ENCODE results near the gene MEN1. TPM values are rescaled to one million over a fixed set of nuclear protein-coding genes. Genes with fewer than 3 reads are reported as not detected.
A peak's percentile ranks its signal among the peaks of the same experiment; 100 is the strongest.
"Not testable (repeated sequence)": the region's sequence is repeated elsewhere in the genome, so short reads cannot be mapped to it uniquely, and the experiment has no call there.

The MEN1 gene
- total RNA-seq, 2 donors from 2014 or later = 44.5 to 48.7 TPM

- Histone ChIP-seq H3K4me1 (ENCODE audit: control insufficient read depth, insufficient read depth, low read length) (no peaks in the 10 kb centered on the region), H3K27ac (ENCODE audit: low read depth, low read length) (no peak overlapping the region), H3K36me3 (ENCODE audit: control insufficient read depth, insufficient read depth, low read length) (no peaks in the 10 kb centered on the region), H3K9ac (ENCODE audit: extremely low read depth, low read length, poor library complexity, severe bottlenecking) (no peak overlapping the region), H3K9me3 (ENCODE audit: control insufficient read depth, low read length) (no peaks in the 10 kb centered on the region), H3K4me3 (ENCODE audit: low read length) (no peak overlapping the region), H3K27me3 (ENCODE audit: control insufficient read depth, insufficient read depth, low read length, poor library complexity, severe bottlenecking) (no peaks in the 10 kb centered on the region)
- DNase-seq = no peak
- Mint-ChIP-seq H3K4me3 (no peak overlapping the region), H3K36me3 (ENCODE audit: low read depth) (peaks cover 22% of the 10 kb centered on the region), H3K27me3 (ENCODE audit: insufficient read depth) (no peaks in the 10 kb centered on the region), H3K27ac (no peak overlapping the region), H3K4me1 (no peaks in the 10 kb centered on the region), H3K9me3 (no peaks in the 10 kb centered on the region)
- TF ChIP-seq, protein P1, sequence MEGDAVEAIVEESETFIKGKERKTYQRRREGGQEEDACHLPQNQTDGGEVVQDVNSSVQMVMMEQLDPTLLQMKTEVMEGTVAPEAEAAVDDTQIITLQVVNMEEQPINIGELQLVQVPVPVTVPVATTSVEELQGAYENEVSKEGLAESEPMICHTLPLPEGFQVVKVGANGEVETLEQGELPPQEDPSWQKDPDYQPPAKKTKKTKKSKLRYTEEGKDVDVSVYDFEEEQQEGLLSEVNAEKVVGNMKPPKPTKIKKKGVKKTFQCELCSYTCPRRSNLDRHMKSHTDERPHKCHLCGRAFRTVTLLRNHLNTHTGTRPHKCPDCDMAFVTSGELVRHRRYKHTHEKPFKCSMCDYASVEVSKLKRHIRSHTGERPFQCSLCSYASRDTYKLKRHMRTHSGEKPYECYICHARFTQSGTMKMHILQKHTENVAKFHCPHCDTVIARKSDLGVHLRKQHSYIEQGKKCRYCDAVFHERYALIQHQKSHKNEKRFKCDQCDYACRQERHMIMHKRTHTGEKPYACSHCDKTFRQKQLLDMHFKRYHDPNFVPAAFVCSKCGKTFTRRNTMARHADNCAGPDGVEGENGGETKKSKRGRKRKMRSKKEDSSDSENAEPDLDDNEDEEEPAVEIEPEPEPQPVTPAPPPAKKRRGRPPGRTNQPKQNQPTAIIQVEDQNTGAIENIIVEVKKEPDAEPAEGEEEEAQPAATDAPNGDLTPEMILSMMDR (conservative IDR thresholded peaks at IDR 0.05) = no peak
- 89 to 91% methylated on average over 7 of the region's 7 CpGs for WGBS, 2 experiments (ENCODE audit: insufficient coverage in 1 of 2, insufficient read length in 1 of 2)
Observed at GRCh38 chr11:64826062-64826461, 15.7 kb upstream of the MEN1 start.

GRCh38 chr11:64823568-64824119 is 13.3 kb upstream of the MEN1 start:
- Histone ChIP-seq H3K4me3 (ENCODE audit: low read length) (no peak overlapping the region), H3K27ac (ENCODE audit: low read depth, low read length) (no peak overlapping the region), H3K27me3 (ENCODE audit: control insufficient read depth, insufficient read depth, low read length, poor library complexity, severe bottlenecking) (no peaks in the 10 kb centered on the region), H3K9me3 (ENCODE audit: control insufficient read depth, low read length) (no peaks in the 10 kb centered on the region), H3K4me1 (ENCODE audit: control insufficient read depth, insufficient read depth, low read length) (no peaks in the 10 kb centered on the region), H3K36me3 (ENCODE audit: control insufficient read depth, insufficient read depth, low read length) (no peaks in the 10 kb centered on the region), H3K9ac (ENCODE audit: extremely low read depth, low read length, poor library complexity, severe bottlenecking) (no peak overlapping the region)
- TF ChIP-seq, protein P1 (conservative IDR thresholded peaks at IDR 0.05) = no peak
- Mint-ChIP-seq H3K36me3 (ENCODE audit: low read depth) (peaks cover 19% of the 10 kb centered on the region), H3K27me3 (ENCODE audit: insufficient read depth) (no peaks in the 10 kb centered on the region), H3K9me3 (no peaks in the 10 kb centered on the region), H3K4me1 (no peaks in the 10 kb centered on the region), H3K27ac (no peak overlapping the region), H3K4me3 (no peak overlapping the region)
- no peak for DNase-seq
- WGBS, 2 experiments (ENCODE audit: insufficient coverage in 1 of 2, insufficient read length in 1 of 2) = 80 to 85% methylated on average over 11 of the region's 11 CpGs

DNA sequence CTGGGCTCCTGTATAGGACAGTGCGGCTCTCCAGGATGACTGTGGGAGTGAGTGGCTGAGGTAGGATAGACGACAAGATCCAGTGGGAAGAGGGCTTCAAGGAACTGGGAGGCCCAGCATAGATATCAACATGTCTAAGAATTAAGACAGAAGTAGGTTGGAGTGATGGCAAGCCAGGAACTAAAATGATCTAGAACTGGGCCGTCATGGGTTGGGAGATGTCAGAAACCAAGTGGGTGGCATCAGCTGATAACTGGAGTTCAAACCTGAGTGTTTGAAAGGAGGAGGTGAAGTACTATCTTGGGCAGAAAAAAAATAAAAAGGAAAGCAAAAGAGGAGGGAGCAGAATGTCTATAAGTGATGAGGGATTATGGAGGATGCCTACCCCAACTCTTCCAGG is 7.1 kb upstream of the MEN1 start:
- Mint-ChIP-seq H3K27ac (no peak overlapping the region), H3K4me1 (peaks cover 2% of the 10 kb centered on the region), H3K9me3 (no peaks in the 10 kb centered on the region), H3K4me3 (no peak overlapping the region), H3K27me3 (ENCODE audit: insufficient read depth) (no peaks in the 10 kb centered on the region), H3K36me3 (ENCODE audit: low read depth) (no peaks in the 10 kb centered on the region)
- no peak overlapping the region for H3K27ac ChIP-seq (ENCODE audit: low read depth, low read length)
- H3K9ac ChIP-seq (ENCODE audit: extremely low read depth, low read length, poor library complexity, severe bottlenecking) = no peak overlapping the region
- no peaks in the 10 kb centered on the region for H3K36me3 ChIP-seq (ENCODE audit: control insufficient read depth, insufficient read depth, low read length)
- H3K4me1 ChIP-seq (ENCODE audit: control insufficient read depth, insufficient read depth, low read length) = no peaks in the 10 kb centered on the region
- 87 to 88% methylated on average over 3 of the region's 3 CpGs for WGBS, 2 experiments (ENCODE audit: insufficient coverage in 1 of 2, insufficient read length in 1 of 2)
- H3K9me3 ChIP-seq (ENCODE audit: control insufficient read depth, low read length) = no peaks in the 10 kb centered on the region
- TF ChIP-seq, protein P1 (conservative IDR thresholded peaks at IDR 0.05) = no peak
- no peaks in the 10 kb centered on the region for H3K27me3 ChIP-seq (ENCODE audit: control insufficient read depth, insufficient read depth, low read length, poor library complexity, severe bottlenecking)
- DNase-seq = no peak
- no peak overlapping the region for H3K4me3 ChIP-seq (ENCODE audit: low read length)

GRCh38 chr11:64815433-64815832 is 5.1 kb upstream of the MEN1 start:
- H3K36me3 ChIP-seq (ENCODE audit: control insufficient read depth, insufficient read depth, low read length); H3K4me3 Mint-ChIP-seq; H3K4me1 Mint-ChIP-seq; H3K27ac ChIP-seq (ENCODE audit: low read depth, low read length); H3K27me3 ChIP-seq (ENCODE audit: control insufficient read depth, insufficient read depth, low read length, poor library complexity, severe bottlenecking); H3K9me3 Mint-ChIP-seq; DNase-seq; H3K4me1 ChIP-seq (ENCODE audit: control insufficient read depth, insufficient read depth, low read length); H3K4me3 ChIP-seq (ENCODE audit: low read length); H3K27me3 Mint-ChIP-seq (ENCODE audit: insufficient read depth); H3K36me3 Mint-ChIP-seq (ENCODE audit: low read depth); H3K9ac ChIP-seq (ENCODE audit: extremely low read depth, low read length, poor library complexity, severe bottlenecking); H3K9me3 ChIP-seq (ENCODE audit: control insufficient read depth, low read length): not testable (repeated sequence)
- 91 to 92% methylated on average over 5 of the region's 5 CpGs for WGBS, 2 experiments (ENCODE audit: insufficient coverage in 1 of 2, insufficient read length in 1 of 2)
- H3K27ac Mint-ChIP-seq = peak overlapping the region; percentile 2

Data from endodermal cell (in vitro differentiated cells).